ENCODE results near the gene RPA1.
A peak's percentile ranks its signal among the peaks of the same experiment; 100 is the strongest.

Gene RPA1

DNA sequence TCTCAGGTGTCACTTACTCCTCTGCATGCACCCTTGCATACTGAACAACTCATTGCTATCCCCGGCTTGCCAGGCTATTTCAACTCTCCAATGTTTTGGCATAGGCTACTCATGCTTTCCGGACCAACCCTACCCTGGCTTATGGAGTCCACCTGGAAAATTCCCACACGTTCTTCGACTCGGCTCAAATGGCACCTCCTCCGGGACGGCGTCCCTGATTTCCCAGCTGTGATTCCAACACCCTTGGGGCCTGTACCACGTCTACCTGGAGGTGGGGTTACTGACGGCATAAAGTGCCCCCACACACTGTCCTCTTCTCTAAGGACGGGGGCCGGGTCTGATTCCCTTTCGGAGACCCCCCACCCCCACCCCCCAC, 601 bp upstream of the RPA1 start:
- no peak for TF ChIP-seq ZFX (IDR thresholded peaks at IDR 0.05)
- TF ChIP-seq, protein P1, sequence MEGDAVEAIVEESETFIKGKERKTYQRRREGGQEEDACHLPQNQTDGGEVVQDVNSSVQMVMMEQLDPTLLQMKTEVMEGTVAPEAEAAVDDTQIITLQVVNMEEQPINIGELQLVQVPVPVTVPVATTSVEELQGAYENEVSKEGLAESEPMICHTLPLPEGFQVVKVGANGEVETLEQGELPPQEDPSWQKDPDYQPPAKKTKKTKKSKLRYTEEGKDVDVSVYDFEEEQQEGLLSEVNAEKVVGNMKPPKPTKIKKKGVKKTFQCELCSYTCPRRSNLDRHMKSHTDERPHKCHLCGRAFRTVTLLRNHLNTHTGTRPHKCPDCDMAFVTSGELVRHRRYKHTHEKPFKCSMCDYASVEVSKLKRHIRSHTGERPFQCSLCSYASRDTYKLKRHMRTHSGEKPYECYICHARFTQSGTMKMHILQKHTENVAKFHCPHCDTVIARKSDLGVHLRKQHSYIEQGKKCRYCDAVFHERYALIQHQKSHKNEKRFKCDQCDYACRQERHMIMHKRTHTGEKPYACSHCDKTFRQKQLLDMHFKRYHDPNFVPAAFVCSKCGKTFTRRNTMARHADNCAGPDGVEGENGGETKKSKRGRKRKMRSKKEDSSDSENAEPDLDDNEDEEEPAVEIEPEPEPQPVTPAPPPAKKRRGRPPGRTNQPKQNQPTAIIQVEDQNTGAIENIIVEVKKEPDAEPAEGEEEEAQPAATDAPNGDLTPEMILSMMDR (conservative IDR thresholded peaks at IDR 0.05) = no peak
- H3K27ac ChIP-seq = peak overlapping the region; percentile 90

DNA sequence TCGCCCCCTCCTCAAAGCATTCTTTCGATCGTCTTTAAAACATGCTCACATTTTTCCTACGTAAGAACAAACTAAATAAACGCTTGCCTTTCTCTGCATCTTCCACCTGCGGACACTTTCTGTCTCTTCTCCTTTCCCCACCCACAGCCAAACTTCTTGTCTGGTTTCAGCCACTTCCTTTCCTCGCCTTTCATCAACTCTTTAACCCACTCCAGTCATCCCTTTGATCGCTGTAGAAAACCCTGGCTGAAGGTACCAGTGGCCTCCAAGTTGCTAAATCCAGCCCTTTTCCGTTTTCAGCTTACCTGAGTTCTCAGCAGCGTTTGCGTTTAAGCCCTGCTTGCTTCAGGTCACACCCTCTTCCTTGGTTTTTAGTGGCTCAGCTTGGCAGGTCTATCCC, 483 bp downstream of the RPA1 start:
- H3K27ac ChIP-seq = peak overlapping the region; percentile 90

DNA sequence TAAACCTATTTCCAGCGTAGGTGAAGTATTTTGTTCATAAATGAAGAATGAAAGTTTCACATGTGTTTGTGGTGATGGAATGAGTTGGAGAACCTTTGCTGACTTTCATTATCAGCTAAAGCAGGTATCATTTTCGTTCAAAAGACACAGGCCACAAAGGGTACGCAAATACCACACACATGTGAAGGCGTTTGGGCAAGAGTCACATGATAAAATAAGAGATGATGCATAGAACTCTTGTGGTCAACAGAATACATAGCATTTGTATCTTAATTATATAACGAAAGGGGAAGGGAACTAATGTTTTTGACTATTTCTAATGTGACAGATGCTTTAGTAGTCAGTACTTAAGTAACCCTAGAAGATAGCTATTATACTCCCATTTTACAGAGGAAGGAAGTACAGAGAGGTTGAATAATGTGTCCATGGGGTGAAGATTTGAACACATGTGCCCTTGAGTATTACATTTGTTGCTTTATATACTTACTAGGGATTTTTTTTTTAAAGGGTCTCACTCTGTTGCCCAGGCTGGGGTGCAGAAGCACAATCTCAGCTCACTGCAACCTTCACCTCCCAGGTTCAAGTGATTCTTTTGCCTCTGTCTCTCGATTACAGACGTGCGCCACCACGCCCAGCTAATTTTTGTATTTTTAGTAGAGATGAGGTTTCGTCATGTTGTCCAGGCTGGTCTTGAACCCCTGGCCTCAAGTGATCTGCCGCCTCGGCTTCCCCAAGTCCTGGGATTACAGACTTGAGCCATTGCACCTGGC, 4.8 kb downstream of the RPA1 start:
- no peak overlapping the region for H3K27ac ChIP-seq
- TF ChIP-seq, protein P1 (conservative IDR thresholded peaks at IDR 0.05) = no peak
- no peak for TF ChIP-seq ZFX (IDR thresholded peaks at IDR 0.05)

More for the DNA sequence above, 483 bp downstream of the RPA1 start:
- TF ChIP-seq, protein P1 (conservative IDR thresholded peaks at IDR 0.05) = no peak
- no peak for TF ChIP-seq ZFX (IDR thresholded peaks at IDR 0.05)

DNA sequence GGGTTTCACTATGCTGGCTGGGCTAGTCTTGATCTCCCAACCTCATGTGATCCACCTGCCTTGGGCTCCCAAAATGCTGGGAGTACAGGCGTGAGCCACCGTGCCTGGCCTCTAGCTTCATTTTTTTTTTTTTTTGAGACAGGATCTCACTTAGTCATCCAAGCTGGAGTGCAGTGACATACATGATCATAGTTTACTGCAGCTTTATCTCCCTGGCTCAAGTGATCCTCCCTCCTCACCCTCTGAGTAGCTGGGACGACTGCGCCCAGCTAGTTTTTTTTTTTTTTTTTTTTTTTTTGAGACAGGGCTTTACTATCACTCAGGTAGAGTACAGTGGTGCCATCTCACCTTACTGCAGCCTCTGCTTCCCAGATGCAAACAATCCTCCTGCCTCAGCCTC, 9.7 kb downstream of the RPA1 start:
- no peak overlapping the region for H3K27ac ChIP-seq
- no peak for TF ChIP-seq ZFX (IDR thresholded peaks at IDR 0.05)
- TF ChIP-seq, protein P1 (conservative IDR thresholded peaks at IDR 0.05) = no peak

DNA sequence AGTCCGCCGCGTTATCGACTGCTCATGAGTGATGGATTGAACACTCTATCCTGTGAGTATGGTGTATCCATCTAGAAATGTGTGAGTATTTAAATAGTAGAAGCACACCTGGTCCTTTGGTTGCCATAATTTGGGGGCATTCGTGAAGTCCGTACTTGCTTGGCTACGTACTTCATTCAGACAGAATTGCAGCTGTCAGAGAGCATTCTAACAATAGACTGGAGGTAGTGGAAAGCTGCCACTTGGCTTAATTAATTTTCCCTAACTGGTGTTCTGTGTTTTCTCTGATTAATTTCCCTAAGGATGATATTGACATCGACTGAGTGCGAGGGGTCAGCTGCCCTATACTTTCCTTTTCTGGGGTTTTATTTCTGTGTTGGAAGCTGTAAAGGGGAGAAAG, 14.1 kb downstream of the RPA1 start:
- H3K27ac ChIP-seq = no peak overlapping the region
- TF ChIP-seq ZFX (IDR thresholded peaks at IDR 0.05) = no peak
- TF ChIP-seq, protein P1 (conservative IDR thresholded peaks at IDR 0.05) = no peak

DNA sequence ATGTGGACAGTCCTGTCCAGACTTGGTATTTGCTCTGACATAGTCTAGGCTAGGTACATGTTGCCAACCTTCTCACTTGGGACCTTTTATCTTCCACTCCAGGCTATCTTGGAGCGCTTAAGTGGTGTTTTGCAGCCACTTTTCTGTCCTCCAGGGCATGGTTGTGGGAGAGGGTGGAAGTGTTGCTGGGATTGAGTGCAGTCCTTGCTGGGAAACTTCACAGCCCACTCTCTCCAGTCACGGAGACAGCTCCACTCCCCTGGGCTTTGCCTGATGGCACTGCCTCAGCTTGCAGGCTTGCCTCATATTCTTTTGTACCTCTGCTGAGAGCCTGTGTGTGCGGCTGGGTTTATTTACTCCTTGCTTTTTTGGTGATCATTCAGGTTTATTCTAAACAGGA, 17.4 kb downstream of the RPA1 start:
- no peak overlapping the region for H3K27ac ChIP-seq
- TF ChIP-seq ZFX (IDR thresholded peaks at IDR 0.05) = no peak
- TF ChIP-seq, protein P1 (conservative IDR thresholded peaks at IDR 0.05) = no peak

DNA sequence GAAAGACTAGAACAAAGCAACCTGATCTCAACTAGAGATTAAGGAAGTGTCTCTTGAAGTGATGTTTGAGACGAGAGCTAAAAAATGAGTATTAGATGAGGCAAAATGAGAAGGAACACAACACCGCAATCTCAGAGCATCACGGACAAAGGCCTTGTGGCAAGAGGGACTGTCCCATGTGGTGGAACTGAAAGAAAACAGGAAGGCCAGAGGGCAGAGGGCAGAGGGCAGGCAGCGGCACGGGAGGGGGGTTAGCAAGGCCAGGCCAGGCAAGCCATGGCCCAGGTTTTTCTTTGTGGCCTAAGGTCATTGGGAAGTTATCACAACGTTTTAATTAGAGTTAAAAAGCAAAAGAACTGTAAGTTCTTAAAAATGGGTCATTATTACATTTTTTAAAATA, 22.5 kb downstream of the RPA1 start:
- H3K27ac ChIP-seq = no peak overlapping the region
- TF ChIP-seq ZFX (IDR thresholded peaks at IDR 0.05) = no peak
- TF ChIP-seq, protein P1 (conservative IDR thresholded peaks at IDR 0.05) = no peak

Measured in C4-2B (cell line).